CD14-positive monocyte (primary cell): ENCODE results near the gene SERINC3. TPM values are rescaled to one million over a fixed set of nuclear protein-coding genes. Genes with fewer than 3 reads are reported as not detected.

ENCODE experiments used
- DNase-seq, 3 donors: peaks; one replicate each; pipeline ENCODE4 v3.0.0-alpha.2; 2011 to 2022
- H2AFZ ChIP-seq: 2 replicates; pipeline ENCODE4 v1.6.0; 2012; ENCODE audit warnings: mild to moderate bottlenecking, low read depth, low read length, inconsistent platforms; ENCODE audit not compliant: insufficient read depth, poor library complexity, severe bottlenecking
- H3K27ac ChIP-seq, 2 donors: 1 replicate in 1 of 2; 2 replicates in 1 of 2; pipeline ENCODE4 v1.5.1; 2012 to 2013; ENCODE audit warnings: low read length in 2 of 2, control low read depth in 1 of 2, inconsistent platforms in 1 of 2, low read depth in 1 of 2, mild to moderate bottlenecking in 1 of 2
- H3K27me3 ChIP-seq, 2 donors: one replicate each; pipeline versions ENCODE4 v1.6.0 to v1.6.1; 2011 to 2013; ENCODE audit warnings: low read length in 2 of 2; ENCODE audit not compliant: control insufficient read depth in 2 of 2, insufficient read depth in 2 of 2
- H3K36me3 ChIP-seq, 2 donors: replicated peaks in 1 of 2; 1 replicate in 1 of 2; 2 replicates in 1 of 2; pipeline versions ENCODE4 v1.5.1 to v1.6.1; 2012 to 2013; ENCODE audit warnings: low read length in 2 of 2, control low read depth in 1 of 2, inconsistent platforms in 1 of 2, mild to moderate bottlenecking in 1 of 2; ENCODE audit not compliant: insufficient read depth in 2 of 2, control insufficient read depth in 1 of 2
- H3K4me1 ChIP-seq, 2 donors: 1 replicate in 1 of 2; 2 replicates in 1 of 2; pipeline versions ENCODE4 v1.5.1 to v1.6.1; 2012 to 2013; ENCODE audit warnings: low read length in 2 of 2, control low read depth in 1 of 2, inconsistent platforms in 1 of 2, mild to moderate bottlenecking in 1 of 2, moderate library complexity in 1 of 2; ENCODE audit not compliant: insufficient read depth in 2 of 2, control insufficient read depth in 1 of 2
- H3K4me2 ChIP-seq: replicated peaks from 2 replicates; pipeline ENCODE3; 2012; ENCODE audit warnings: low read length, moderate library complexity, mild to moderate bottlenecking; ENCODE audit not compliant: poor library complexity, severe bottlenecking; ENCODE audit errors: extremely low read depth
- H3K4me3 ChIP-seq, 3 experiments: fragments of 200-600 bp in 1 of 3; sonication (generic) in 1 of 3; replicated peaks in 1 of 3; 1 replicate in 2 of 3; 2 replicates in 1 of 3; pipeline ENCODE4 v1.5.1; 2011 to 2013; ENCODE audit warnings: low read length in 3 of 3, mild to moderate bottlenecking in 3 of 3, control low read depth in 2 of 3, low read depth in 2 of 3, inconsistent platforms in 1 of 3, moderate library complexity in 1 of 3
- H3K79me2 ChIP-seq: 2 replicates; pipeline ENCODE4 v1.6.0; 2012; ENCODE audit warnings: mild to moderate bottlenecking, control low read depth, inconsistent platforms, low read length, moderate library complexity; ENCODE audit not compliant: insufficient read depth
- H3K9ac ChIP-seq: 2 replicates; pipeline ENCODE4 v1.6.0; 2017; ENCODE audit warnings: low read length, mild to moderate bottlenecking; ENCODE audit not compliant: insufficient read depth, poor library complexity, severe bottlenecking
- H3K9me3 ChIP-seq, 2 donors: replicated peaks in 1 of 2; 1 replicate in 1 of 2; 2 replicates in 1 of 2; pipeline versions ENCODE4 v1.5.1 to v1.6.1; 2012 to 2013; ENCODE audit warnings: low read length in 2 of 2, control low read depth in 1 of 2; ENCODE audit not compliant: control insufficient read depth in 1 of 2, insufficient read depth in 1 of 2
- H4K20me1 ChIP-seq: 2 replicates; pipeline ENCODE4 v1.6.0; 2012; ENCODE audit warnings: mild to moderate bottlenecking, low read length, control low read depth, moderate library complexity; ENCODE audit not compliant: insufficient read depth
- H3K27ac Mint-ChIP-seq, 7 donors: one replicate each; pipeline ENCODE4 v1.8.0; 2020; ENCODE audit warnings: mild to moderate bottlenecking in 7 of 7, mixed read lengths in 7 of 7, moderate library complexity in 6 of 7, inconsistent platforms in 2 of 7
- H3K27me3 Mint-ChIP-seq, 3 donors: one replicate each; pipeline ENCODE4 v1.8.0; 2021 to 2022; ENCODE audit warnings: low read depth in 3 of 3, mild to moderate bottlenecking in 3 of 3, mixed read lengths in 3 of 3, moderate library complexity in 3 of 3, inconsistent platforms in 1 of 3
- H3K36me3 Mint-ChIP-seq, 2 donors: one replicate each; pipeline ENCODE4 v1.8.0; 2020; ENCODE audit warnings: mixed read lengths in 2 of 2, inconsistent platforms in 1 of 2, mild to moderate bottlenecking in 1 of 2
- H3K4me1 Mint-ChIP-seq: one replicate; pipeline ENCODE4 v1.8.0; 2020; ENCODE audit warnings: mild to moderate bottlenecking, mixed read lengths
- H3K4me3 Mint-ChIP-seq, 2 donors: one replicate each; pipeline ENCODE4 v1.8.0; 2020; ENCODE audit warnings: mild to moderate bottlenecking in 2 of 2, mixed read lengths in 2 of 2, moderate library complexity in 1 of 2
- H3K9me3 Mint-ChIP-seq, 7 donors: one replicate each; pipeline ENCODE4 v1.8.0; 2020 to 2022; ENCODE audit warnings: mixed read lengths in 7 of 7, mild to moderate bottlenecking in 6 of 7, moderate library complexity in 6 of 7, inconsistent platforms in 2 of 7
- WGBS: methylation state at CpG from one replicate; pipeline ENCODE4 v1.1.5; 2013; ENCODE audit warnings: missing lambda C conversion rate; ENCODE audit not compliant: insufficient coverage; 5-methylcytosine and 5-hydroxymethylcytosine counted together
- intact Hi-C, 2 donors: fragments of 100-400 bp; cut with micrococcal nuclease; formaldehyde crosslinking; loops; one replicate each; pipeline versions ENCODE4 v1.15.0 to v1.15.1; 2023
- polyA plus RNA-seq, 3 donors: library from polyadenylated mRNA; depleted of rRNA in 1 of 3; unstranded in 2 of 3; stranded (reverse) in 1 of 3; fragments of 300-500 nt in 2 of 3; fragments of >200 nt in 1 of 3; fragmentation: Illumina TruSeq in 2 of 3; gene quantifications; 1 replicate in 2 of 3; 2 replicates in 1 of 3; pipeline ENCODE4 v1.2.3, GENCODE V29; 2012 to 2021
- TF ChIP-seq, protein P1 (sequence below): fragments of 200-600 bp; IDR thresholded peaks from one replicate; pipeline ENCODE4 v1.8.0; 2022; ENCODE audit warnings: antibody characterized with exemption, mild to moderate bottlenecking

SERINC3 gene
- polyA plus RNA-seq, 3 donors, result 49.8 to 194 (median 157) TPM

DNA sequence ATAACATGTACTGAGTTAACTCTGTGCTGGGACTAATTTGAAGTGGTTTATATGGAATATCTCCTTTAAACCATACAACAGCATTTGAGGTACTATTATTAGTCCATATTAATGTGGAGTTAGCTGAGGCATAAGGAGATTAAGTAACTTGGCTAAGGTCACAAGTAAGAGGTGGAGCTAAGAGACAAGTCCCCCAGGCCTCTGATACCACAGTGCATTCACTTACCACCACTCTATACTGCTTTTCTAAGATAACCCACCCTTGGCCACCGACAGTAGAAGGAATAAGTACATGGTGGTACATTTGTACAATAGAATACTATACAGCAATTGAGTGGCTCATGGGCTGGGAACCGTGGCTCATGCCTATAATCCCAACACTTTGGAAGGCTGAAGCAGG is 62.6 kb downstream of the SERINC3 start:
- TF ChIP-seq, protein P1, sequence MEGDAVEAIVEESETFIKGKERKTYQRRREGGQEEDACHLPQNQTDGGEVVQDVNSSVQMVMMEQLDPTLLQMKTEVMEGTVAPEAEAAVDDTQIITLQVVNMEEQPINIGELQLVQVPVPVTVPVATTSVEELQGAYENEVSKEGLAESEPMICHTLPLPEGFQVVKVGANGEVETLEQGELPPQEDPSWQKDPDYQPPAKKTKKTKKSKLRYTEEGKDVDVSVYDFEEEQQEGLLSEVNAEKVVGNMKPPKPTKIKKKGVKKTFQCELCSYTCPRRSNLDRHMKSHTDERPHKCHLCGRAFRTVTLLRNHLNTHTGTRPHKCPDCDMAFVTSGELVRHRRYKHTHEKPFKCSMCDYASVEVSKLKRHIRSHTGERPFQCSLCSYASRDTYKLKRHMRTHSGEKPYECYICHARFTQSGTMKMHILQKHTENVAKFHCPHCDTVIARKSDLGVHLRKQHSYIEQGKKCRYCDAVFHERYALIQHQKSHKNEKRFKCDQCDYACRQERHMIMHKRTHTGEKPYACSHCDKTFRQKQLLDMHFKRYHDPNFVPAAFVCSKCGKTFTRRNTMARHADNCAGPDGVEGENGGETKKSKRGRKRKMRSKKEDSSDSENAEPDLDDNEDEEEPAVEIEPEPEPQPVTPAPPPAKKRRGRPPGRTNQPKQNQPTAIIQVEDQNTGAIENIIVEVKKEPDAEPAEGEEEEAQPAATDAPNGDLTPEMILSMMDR, result no peak
- H3K79me2 ChIP-seq, result no peaks in the 10 kb centered on the region
- intact Hi-C loops, result no loop called here
- Mint-ChIP-seq H3K36me3 (no peaks in the 10 kb centered on the region), H3K9me3 (no peaks in the 10 kb centered on the region), H3K27me3 (peaks cover 0 to 4% (median 1%) of the 10 kb centered on the region in 3 donors), H3K4me1 (peaks cover 9% of the 10 kb centered on the region), H3K27ac (no peak overlapping the region), H3K4me3 (no peak overlapping the region)
- H3K9me3 ChIP-seq, result no peaks in the 10 kb centered on the region
- no CpG with 5 or more reads among the region's 2 CpGs for WGBS
- no peak overlapping the region for H3K27ac ChIP-seq
- H3K27me3 ChIP-seq, result no peaks in the 10 kb centered on the region
- no peak overlapping the region for H3K9ac ChIP-seq
- H3K4me1 ChIP-seq, result peaks cover 8% of the 10 kb centered on the region in 2 donors
- no peak overlapping the region for H3K4me2 ChIP-seq
- no peaks in the 10 kb centered on the region for H4K20me1 ChIP-seq
- no peak overlapping the region for H3K4me3 ChIP-seq
- DNase-seq, result no peak
- no peaks in the 10 kb centered on the region for H3K36me3 ChIP-seq
- no peak overlapping the region for H2AFZ ChIP-seq

DNA sequence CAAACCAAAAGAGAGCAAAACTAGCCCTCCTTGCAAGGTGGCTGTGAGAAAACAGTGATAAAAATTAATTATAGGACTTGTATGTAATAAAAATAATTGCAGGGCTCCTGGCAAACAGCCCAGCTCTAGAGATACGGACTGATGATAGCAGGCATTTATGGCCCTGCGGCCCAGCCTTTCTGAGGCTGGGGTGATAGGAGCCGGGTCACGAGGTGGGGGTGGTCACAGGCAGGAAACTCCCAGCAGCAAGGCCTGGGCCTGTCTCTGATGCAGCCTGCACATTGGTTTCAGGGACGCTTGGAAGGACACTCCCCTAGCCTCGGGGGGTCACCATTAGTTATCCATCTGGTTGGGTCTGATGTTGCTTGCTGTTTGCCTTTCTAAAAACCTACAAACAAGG is 64.9 kb downstream of the SERINC3 start:
- Histone ChIP-seq H3K4me2 (no peak overlapping the region), H3K27ac (no peak overlapping the region), H3K4me1 (peaks cover 8% of the 10 kb centered on the region in 2 donors), H2AFZ (no peak overlapping the region), H3K9me3 (no peaks in the 10 kb centered on the region), H4K20me1 (no peaks in the 10 kb centered on the region), H3K9ac (no peak overlapping the region), H3K4me3 (no peak overlapping the region), H3K27me3 (no peaks in the 10 kb centered on the region), H3K79me2 (no peaks in the 10 kb centered on the region), H3K36me3 (no peaks in the 10 kb centered on the region)
- TF ChIP-seq, protein P1, result no peak
- Mint-ChIP-seq H3K27ac (no peak overlapping the region), H3K9me3 (no peaks in the 10 kb centered on the region), H3K4me3 (no peak overlapping the region), H3K27me3 (peaks cover 0 to 4% (median 3%) of the 10 kb centered on the region in 3 donors), H3K4me1 (peaks cover 9% of the 10 kb centered on the region), H3K36me3 (no peaks in the 10 kb centered on the region)
- no peak for DNase-seq
- intact Hi-C loops, result no loop called here
- WGBS, result 94% methylated on average over 4 of the region's 6 CpGs
